Upper lobe of right lung (tissue), 1 donor: ENCODE measurements around the gene CCK. TPM values are rescaled to one million over a fixed set of nuclear protein-coding genes. Genes with fewer than 3 reads are reported as not detected.
A peak's percentile ranks its signal among the peaks of the same experiment; 100 is the strongest.

ENCODE experiments used
- ATAC-seq: fragments of 200-7000 bp; cut with Tn5 transposase; one replicate; pipeline ENCODE4 v1.9.1; 2020; ENCODE audit warnings: mild to moderate bottlenecking, moderate library complexity
- DNase-seq: peaks from one replicate; pipeline ENCODE4 v3.0.0-alpha.2; 2020
- H3K27ac ChIP-seq: fragments of 200-600 bp; one replicate; pipeline ENCODE4 v1.8.0; 2022
- H3K27me3 ChIP-seq: fragments of 200-600 bp; one replicate; pipeline ENCODE4 v1.8.0; 2022; ENCODE audit warnings: mild to moderate bottlenecking
- H3K36me3 ChIP-seq: fragments of 200-600 bp; one replicate; pipeline ENCODE4 v1.8.0; 2022
- H3K4me1 ChIP-seq: fragments of 200-600 bp; one replicate; pipeline ENCODE4 v1.8.0; 2022
- H3K4me3 ChIP-seq: fragments of 200-600 bp; one replicate; pipeline ENCODE4 v1.8.0; 2022; ENCODE audit warnings: mild to moderate bottlenecking
- H3K9me3 ChIP-seq: fragments of 200-600 bp; one replicate; pipeline ENCODE4 v1.8.0; 2022
- intact Hi-C: fragments of 100-400 bp; cut with DNase I; formaldehyde crosslinking; loops from one replicate; pipeline ENCODE4 v1.11.0; 2022
- total RNA-seq: library from RNA; stranded (reverse); fragmentation: NEBNext Ultra II Directional; extraction: Animal tissue kit (Norgen Biotek cat#: 25700); gene quantifications from one replicate; pipeline ENCODE4 v1.2.1, GENCODE V29; 2021
- TF ChIP-seq, protein P1 (sequence below): fragments of 200-600 bp; IDR thresholded peaks from one replicate; pipeline ENCODE4 v1.8.0; 2022; ENCODE audit warnings: antibody characterized with exemption
- donor health status: DM: no; HTN: yes; CAD: no; lungs with severe emphysema.

CCK gene
- total RNA-seq, 1 donor from 2014 or later, result 0.67 TPM

GRCh38 chr3:42229266-42229941, 36.6 kb downstream of the CCK start:
- Histone ChIP-seq H3K9me3 (no peaks in the 10 kb centered on the region), H3K36me3 (peaks cover 4% of the 10 kb centered on the region), H3K27ac (no peak overlapping the region), H3K4me3 (no peak overlapping the region), H3K27me3 (no peaks in the 10 kb centered on the region), H3K4me1 (no peaks in the 10 kb centered on the region)
- DNase-seq, result no peak
- intact Hi-C loops, result loop anchor here (10.0 kb wide), 1 partner anchor 215 kb away; no protein-coding TSS in a partner anchor
- no peak for ATAC-seq
- TF ChIP-seq, protein P1, sequence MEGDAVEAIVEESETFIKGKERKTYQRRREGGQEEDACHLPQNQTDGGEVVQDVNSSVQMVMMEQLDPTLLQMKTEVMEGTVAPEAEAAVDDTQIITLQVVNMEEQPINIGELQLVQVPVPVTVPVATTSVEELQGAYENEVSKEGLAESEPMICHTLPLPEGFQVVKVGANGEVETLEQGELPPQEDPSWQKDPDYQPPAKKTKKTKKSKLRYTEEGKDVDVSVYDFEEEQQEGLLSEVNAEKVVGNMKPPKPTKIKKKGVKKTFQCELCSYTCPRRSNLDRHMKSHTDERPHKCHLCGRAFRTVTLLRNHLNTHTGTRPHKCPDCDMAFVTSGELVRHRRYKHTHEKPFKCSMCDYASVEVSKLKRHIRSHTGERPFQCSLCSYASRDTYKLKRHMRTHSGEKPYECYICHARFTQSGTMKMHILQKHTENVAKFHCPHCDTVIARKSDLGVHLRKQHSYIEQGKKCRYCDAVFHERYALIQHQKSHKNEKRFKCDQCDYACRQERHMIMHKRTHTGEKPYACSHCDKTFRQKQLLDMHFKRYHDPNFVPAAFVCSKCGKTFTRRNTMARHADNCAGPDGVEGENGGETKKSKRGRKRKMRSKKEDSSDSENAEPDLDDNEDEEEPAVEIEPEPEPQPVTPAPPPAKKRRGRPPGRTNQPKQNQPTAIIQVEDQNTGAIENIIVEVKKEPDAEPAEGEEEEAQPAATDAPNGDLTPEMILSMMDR, result no peak

- ATAC-seq (no peak), DNase-seq (no peak)
- TF ChIP-seq, protein P1, result no peak
- peaks cover 8% of the 10 kb centered on the region for H3K36me3 ChIP-seq
- no peaks in the 10 kb centered on the region for H3K9me3 ChIP-seq
- H3K4me1 ChIP-seq, result no peaks in the 10 kb centered on the region
- intact Hi-C loops, result loop anchor here (10.0 kb wide), 1 partner anchor 216 kb away; no protein-coding TSS in a partner anchor
- H3K27ac ChIP-seq, result no peak overlapping the region
- no peak overlapping the region for H3K4me3 ChIP-seq
- H3K27me3 ChIP-seq, result no peaks in the 10 kb centered on the region
Measured at GRCh38 chr3:42228796-42229195, 37.2 kb downstream of the CCK start.

GRCh38 chr3:42226470-42227425, 39.2 kb downstream of the CCK start:
- H3K4me1 ChIP-seq, result no peaks in the 10 kb centered on the region
- DNase-seq (no peak), ATAC-seq (peak; percentile 50)
- no peak overlapping the region for H3K4me3 ChIP-seq
- H3K27ac ChIP-seq, result no peak overlapping the region
- intact Hi-C loops, result loop anchor here (10.0 kb wide), 1 partner anchor 218 kb away; no protein-coding TSS in a partner anchor
- H3K27me3 ChIP-seq, result no peaks in the 10 kb centered on the region
- TF ChIP-seq, protein P1, result no peak
- H3K36me3 ChIP-seq, result peaks cover 27% of the 10 kb centered on the region
- no peaks in the 10 kb centered on the region for H3K9me3 ChIP-seq

- TF ChIP-seq, protein P1, result no peak
- DNase-seq (no peak), ATAC-seq (no peak)
- intact Hi-C loops, result loop anchor here (10.0 kb wide), 1 partner anchor 219 kb away; no protein-coding TSS in a partner anchor
- H3K27ac ChIP-seq, result peak overlapping the region; percentile 11
- no peaks in the 10 kb centered on the region for H3K27me3 ChIP-seq
- no peak overlapping the region for H3K4me3 ChIP-seq
- H3K36me3 ChIP-seq, result peaks cover 27% of the 10 kb centered on the region
- no peaks in the 10 kb centered on the region for H3K4me1 ChIP-seq
- H3K9me3 ChIP-seq, result no peaks in the 10 kb centered on the region
Measured at GRCh38 chr3:42225486-42226363, 40.3 kb downstream of the CCK start.
